A673 (cell line): ENCODE data around the gene SNTG2.

Experiments
- CTCF ChIP-seq: fragments of 300-800, 200-600 bp; sonication (generic); conservative IDR thresholded peaks from 2 replicates; pipeline ENCODE4 v1.5.1; 2017; ENCODE audit warnings: low read depth, mild to moderate bottlenecking, antibody characterized with exemption, low read length, moderate library complexity, mixed read lengths
- EZH2 ChIP-seq: fragments of 200-600 bp; sonication (generic); IDR thresholded peaks from 2 replicates; pipeline ENCODE4 v1.6.1; 2017; ENCODE audit warnings: borderline replicate concordance, low read depth, mild to moderate bottlenecking, mixed read lengths, antibody characterized with exemption, low read length; ENCODE audit not compliant: poor library complexity, severe bottlenecking

DNA sequence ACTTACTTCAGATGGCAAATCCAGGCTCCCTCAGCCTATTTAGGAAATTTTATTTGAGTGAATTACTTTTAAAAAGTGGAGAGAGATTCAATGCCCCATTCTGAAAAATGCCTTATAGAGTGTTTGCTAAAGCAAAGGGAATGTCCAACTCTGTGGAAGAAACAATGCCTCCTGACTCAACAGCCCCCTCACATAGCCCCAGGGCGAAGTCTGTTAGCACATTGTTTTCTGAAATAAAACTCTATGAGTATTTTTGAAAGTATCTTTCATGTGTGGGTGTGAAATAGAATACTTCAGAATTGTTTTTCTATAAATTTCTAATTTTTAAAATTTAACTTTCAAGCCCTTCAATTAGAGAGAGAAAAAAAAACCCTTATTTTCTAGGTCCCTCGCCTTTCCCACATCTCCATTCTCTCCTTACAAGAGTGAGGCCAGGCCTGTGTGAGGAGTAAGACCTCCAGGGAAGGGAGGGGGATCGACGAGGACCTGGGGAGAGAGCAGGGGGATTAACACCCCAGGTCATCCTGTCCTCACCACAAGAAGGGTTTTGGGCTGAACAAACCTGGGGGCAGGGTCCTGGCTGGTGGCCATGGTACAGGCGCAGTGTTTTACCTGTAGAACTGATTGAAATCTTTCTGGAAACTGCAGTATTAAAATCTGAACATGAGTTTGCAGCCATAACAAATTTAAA is 141.4 kb downstream of the SNTG2 start:
- TF ChIP-seq CTCF (no peak), EZH2 (no peak)
